ENCODE measurements around the gene WDFY2.
"Not testable (repeated sequence)": the region's sequence is repeated elsewhere in the genome, so short reads cannot be mapped to it uniquely, and the experiment has no call there.

The WDFY2 gene

GRCh38 chr13:51687947-51688714 lies 103.9 kb downstream of the WDFY2 start:
- TF ChIP-seq FOXA1 (IDR thresholded peaks at IDR 0.05) (no peak), CTBP1 (IDR thresholded peaks at IDR 0.05; ENCODE audit: borderline replicate concordance) (no peak), LEF1 (IDR thresholded peaks at IDR 0.05; ENCODE audit: borderline replicate concordance) (no peak), L3MBTL2 (conservative IDR thresholded peaks at IDR 0.05) (no peak)
- CTCF ChIA-PET: no interaction called here
- POLR2A ChIA-PET: no interaction called here
- no peak for DNase-seq (ENCODE audit: extremely low spot score)

GRCh38 chr13:51688937-51689662 lies 104.8 kb downstream of the WDFY2 start:
- no peak for DNase-seq (ENCODE audit: extremely low spot score)
- POLR2A ChIA-PET: no interaction called here
- TF ChIP-seq ELF4 (IDR thresholded peaks at IDR 0.05) (no peak), FOXK2 (IDR thresholded peaks at IDR 0.05) (no peak), ARNT (IDR thresholded peaks at IDR 0.05) (no peak), ZNF384 (IDR thresholded peaks at IDR 0.05) (no peak), L3MBTL2 (conservative IDR thresholded peaks at IDR 0.05) (no peak), NFRKB (IDR thresholded peaks at IDR 0.05) (no peak), TARDBP (IDR thresholded peaks at IDR 0.05) (no peak), BHLHE40 (IDR thresholded peaks at IDR 0.05; ENCODE audit: borderline replicate concordance) (no peak)
- CTCF ChIA-PET: no interaction called here

GRCh38 chr13:51689663-51689996 lies 105.4 kb downstream of the WDFY2 start:
- POLR2A ChIA-PET: no interaction called here

GRCh38 chr13:51695677-51696076 lies 111.4 kb downstream of the WDFY2 start:
- DNase-seq (ENCODE audit: extremely low spot score); POLR2A ChIA-PET; CTCF ChIA-PET: not testable (repeated sequence)

More at GRCh38 chr13:51689663-51689996, 105.4 kb downstream of the WDFY2 start:
- TF ChIP-seq NFRKB (IDR thresholded peaks at IDR 0.05) (no peak), SUZ12 (IDR thresholded peaks at IDR 0.05) (no peak), ARNT (IDR thresholded peaks at IDR 0.05) (no peak), ELF4 (IDR thresholded peaks at IDR 0.05) (no peak), FOXA1 (IDR thresholded peaks at IDR 0.05) (no peak), BHLHE40 (IDR thresholded peaks at IDR 0.05; ENCODE audit: borderline replicate concordance) (no peak), SP1 (IDR thresholded peaks at IDR 0.05) (no peak), PKNOX1 (IDR thresholded peaks at IDR 0.05) (no peak), FOXM1 (IDR thresholded peaks at IDR 0.05; ENCODE audit: borderline replicate concordance) (no peak), HDGF (IDR thresholded peaks at IDR 0.05; ENCODE audit: borderline replicate concordance) (no peak), FOXK2 (IDR thresholded peaks at IDR 0.05) (no peak), L3MBTL2 (conservative IDR thresholded peaks at IDR 0.05) (no peak), LEF1 (IDR thresholded peaks at IDR 0.05; ENCODE audit: borderline replicate concordance) (no peak), CTBP1 (IDR thresholded peaks at IDR 0.05; ENCODE audit: borderline replicate concordance) (no peak), ZNF384 (IDR thresholded peaks at IDR 0.05) (no peak), TARDBP (IDR thresholded peaks at IDR 0.05) (no peak)
- DNase-seq (ENCODE audit: extremely low spot score): no peak
- CTCF ChIA-PET: no interaction called here

- DNase-seq (ENCODE audit: extremely low spot score): no peak
- ChIA-PET CTCF (no interaction called here), POLR2A (no interaction called here)
- TF ChIP-seq SUZ12 (IDR thresholded peaks at IDR 0.05) (no peak), SP1 (IDR thresholded peaks at IDR 0.05) (no peak), ZNF384 (IDR thresholded peaks at IDR 0.05) (no peak), PKNOX1 (IDR thresholded peaks at IDR 0.05) (no peak), L3MBTL2 (conservative IDR thresholded peaks at IDR 0.05) (no peak), TARDBP (IDR thresholded peaks at IDR 0.05) (no peak), FOXA1 (IDR thresholded peaks at IDR 0.05) (no peak), HDGF (IDR thresholded peaks at IDR 0.05; ENCODE audit: borderline replicate concordance) (no peak), FOXK2 (IDR thresholded peaks at IDR 0.05) (no peak), BHLHE40 (IDR thresholded peaks at IDR 0.05; ENCODE audit: borderline replicate concordance) (no peak), NFRKB (IDR thresholded peaks at IDR 0.05) (no peak), ARNT (IDR thresholded peaks at IDR 0.05) (no peak), FOXM1 (IDR thresholded peaks at IDR 0.05; ENCODE audit: borderline replicate concordance) (no peak), LEF1 (IDR thresholded peaks at IDR 0.05; ENCODE audit: borderline replicate concordance) (no peak), CTBP1 (IDR thresholded peaks at IDR 0.05; ENCODE audit: borderline replicate concordance) (no peak), ELF4 (IDR thresholded peaks at IDR 0.05) (no peak)
These were observed 112.9 kb downstream of the WDFY2 start for GRCh38 chr13:51697181-51697580.

- POLR2A ChIA-PET: no interaction called here
- TF ChIP-seq L3MBTL2 (conservative IDR thresholded peaks at IDR 0.05) (no peak), ARNT (IDR thresholded peaks at IDR 0.05) (no peak), FOXM1 (IDR thresholded peaks at IDR 0.05; ENCODE audit: borderline replicate concordance) (no peak), ZNF384 (IDR thresholded peaks at IDR 0.05) (no peak), SUZ12 (IDR thresholded peaks at IDR 0.05) (no peak), TARDBP (IDR thresholded peaks at IDR 0.05) (no peak), FOXK2 (IDR thresholded peaks at IDR 0.05) (no peak), CTBP1 (IDR thresholded peaks at IDR 0.05; ENCODE audit: borderline replicate concordance) (no peak), FOXA1 (IDR thresholded peaks at IDR 0.05) (no peak), SP1 (IDR thresholded peaks at IDR 0.05) (no peak)
- DNase-seq (ENCODE audit: extremely low spot score): no peak
- CTCF ChIA-PET: no interaction called here
These were observed 113.6 kb downstream of the WDFY2 start for GRCh38 chr13:51697855-51698254.

GRCh38 chr13:51698352-51698751 lies 114.1 kb downstream of the WDFY2 start:
- CTCF ChIA-PET: no interaction called here

More at GRCh38 chr13:51698352-51698751, 114.1 kb downstream of the WDFY2 start:
- POLR2A ChIA-PET: no interaction called here
- no peak for DNase-seq (ENCODE audit: extremely low spot score)
- TF ChIP-seq LEF1 (IDR thresholded peaks at IDR 0.05; ENCODE audit: borderline replicate concordance) (no peak), CTBP1 (IDR thresholded peaks at IDR 0.05; ENCODE audit: borderline replicate concordance) (no peak), NFRKB (IDR thresholded peaks at IDR 0.05) (no peak), FOXA1 (IDR thresholded peaks at IDR 0.05) (no peak), ELF4 (IDR thresholded peaks at IDR 0.05) (no peak), PKNOX1 (IDR thresholded peaks at IDR 0.05) (no peak), ZNF384 (IDR thresholded peaks at IDR 0.05) (no peak), FOXK2 (IDR thresholded peaks at IDR 0.05) (no peak), HDGF (IDR thresholded peaks at IDR 0.05; ENCODE audit: borderline replicate concordance) (no peak)
